Airway epithelial cell (primary cell): ENCODE measurements around the gene PEX14. TPM values are rescaled to one million over a fixed set of nuclear protein-coding genes. Genes with fewer than 3 reads are reported as not detected.

ENCODE experiments used
- total RNA-seq: library from RNA; depleted of rRNA; stranded (reverse); fragments of >200 nt; gene quantifications from 2 replicates; pipeline ENCODE4 v1.2.3, GENCODE V29; 2015

Gene PEX14
- total RNA-seq = 22.9 and 24.8 TPM in 2 replicates

DNA sequence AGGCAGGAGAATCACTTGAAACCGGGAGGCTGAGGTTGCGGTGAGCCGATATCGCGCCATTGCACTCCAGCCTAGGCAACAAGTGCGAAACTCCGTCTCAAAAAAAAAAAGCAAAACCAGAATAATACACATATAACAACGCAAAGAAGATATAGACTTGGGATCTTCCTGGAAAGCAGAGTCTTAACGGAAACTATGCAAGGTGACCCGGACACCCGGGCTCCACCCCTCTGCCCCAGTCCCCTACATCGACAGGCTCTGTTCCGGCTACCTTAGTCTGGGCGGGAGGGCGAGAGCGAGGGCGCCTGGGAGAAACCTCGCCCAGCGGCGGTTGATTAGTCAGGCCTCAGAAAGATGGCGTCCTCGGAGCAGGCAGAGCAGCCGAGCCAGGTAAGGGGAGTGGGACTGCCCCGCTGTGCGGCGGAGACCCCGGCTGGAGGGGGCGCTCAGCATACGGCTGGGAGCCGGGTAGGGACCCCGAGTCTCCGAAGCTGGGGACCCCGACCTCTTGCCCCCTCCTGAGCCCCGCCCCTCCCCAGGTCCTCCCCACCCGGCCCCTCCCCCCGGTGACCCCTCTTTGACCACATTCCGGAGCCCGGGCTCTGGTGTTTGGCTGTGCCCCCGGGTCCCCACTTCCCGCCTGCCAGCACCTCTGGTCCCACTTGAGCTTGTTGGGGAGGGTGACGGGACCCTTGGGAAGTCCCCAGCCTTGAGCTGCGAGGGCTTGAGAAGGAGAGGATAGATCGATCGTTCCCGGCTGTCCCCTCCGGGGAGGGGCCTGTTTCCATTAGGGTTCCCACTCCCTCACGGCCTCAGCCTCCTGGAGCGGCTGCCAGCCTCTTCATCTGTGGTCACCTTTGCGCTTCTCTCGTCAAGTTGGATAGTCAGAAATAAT, at the start of gene PEX14:
TSS of gene PEX14 (plus strand) at position 338 of the 895 bp plus-strand sequence. CDS start at position 355, 17 bp downstream.

GRCh38 chr1:10430216-10431069, 44.3 kb upstream of the PEX14 start, which contains the start of gene CENPS:
Gene CENPS, plus strand, starts transcription at chr1:10430433. Its CDS starts 85 bp downstream, at chr1:10430518.

GRCh38 chr1:10449751-10450150, 25.0 kb upstream of the PEX14 start, which contains the start of gene CORT:
Gene CORT, plus strand, starts transcription at chr1:10450031. Its CDS starts 193 bp downstream, at chr1:10450224.

DNA sequence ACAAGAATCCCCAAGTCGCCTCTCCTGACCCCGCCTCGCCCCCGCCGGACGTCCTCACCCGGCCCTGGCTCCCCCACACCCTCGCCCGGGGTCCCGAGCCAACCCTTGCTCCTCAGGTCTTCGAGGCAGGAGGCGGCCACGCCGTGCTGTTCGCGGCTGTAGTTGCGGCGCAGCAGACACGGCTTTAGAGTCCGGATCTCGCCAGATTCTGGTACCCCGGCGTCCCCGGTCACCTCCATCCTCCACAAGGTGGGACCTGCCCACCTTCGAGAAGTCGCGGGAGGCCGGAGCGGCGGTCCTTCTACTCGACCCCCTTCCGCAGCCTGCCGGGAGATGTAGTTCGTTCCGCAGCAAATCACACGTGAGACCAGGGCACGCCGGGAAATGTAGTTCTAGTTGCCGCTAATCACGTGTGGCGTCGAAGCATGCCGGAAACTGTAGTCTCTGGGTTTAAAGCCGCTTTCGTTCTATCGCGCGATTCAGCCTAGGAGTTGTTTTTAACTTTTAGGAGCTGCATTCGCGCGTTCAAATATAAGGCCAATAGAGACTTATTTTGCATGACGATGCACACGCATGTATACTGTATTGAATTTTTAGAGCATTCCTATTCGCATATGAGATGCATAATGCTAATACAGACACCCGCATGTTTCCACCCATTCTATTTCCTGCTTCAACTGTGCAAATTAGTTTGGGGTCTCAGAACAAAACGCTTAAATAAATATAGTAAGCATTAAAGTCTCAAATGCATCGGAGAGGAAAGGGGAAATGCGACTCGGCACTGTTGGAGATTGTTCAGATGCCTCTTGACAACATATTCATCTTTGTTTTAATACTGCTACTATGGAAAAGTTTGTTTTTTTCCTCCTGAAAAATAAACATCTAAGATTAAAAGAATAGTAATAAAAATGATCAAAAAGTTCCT, 2.3 kb upstream of the PEX14 start, which contains the start of gene DFFA:
TSS of gene DFFA (minus strand) at position 310 of the 925 bp plus-strand sequence. CDS start at position 239, 71 bp downstream.

Other genes with a start within 250 kb of the PEX14 start
- 190 and 222 TPM in 2 replicates for gene PGD, start 75.9 kb upstream of the PEX14 start, total RNA-seq
- 10.2 and 14.5 TPM in 2 replicates for gene CENPS, start 44.5 kb upstream of the PEX14 start, total RNA-seq
- 0.78 TPM in 1 of 2 replicates, not detected in the other for gene CORT, start 24.9 kb upstream of the PEX14 start, total RNA-seq
- 41.1 and 46.9 TPM in 2 replicates for gene DFFA, start 2.4 kb upstream of the PEX14 start, total RNA-seq